Activated naive CD4-positive, alpha-beta T cell treated with anti-CD3 and anti-CD28 coated beads, Interleukin-2, amount 50 U/mL, for 16 hours (primary cell): Measurements from ENCODE around the gene RNASE11.
"Not testable (repeated sequence)": the region's sequence is repeated elsewhere in the genome, so short reads cannot be mapped to it uniquely, and the experiment has no call there.

ENCODE experiments used
- DNase-seq: peaks from one replicate; pipeline ENCODE4 v3.0.0-alpha.2; 2020

The RNASE11 gene

DNA sequence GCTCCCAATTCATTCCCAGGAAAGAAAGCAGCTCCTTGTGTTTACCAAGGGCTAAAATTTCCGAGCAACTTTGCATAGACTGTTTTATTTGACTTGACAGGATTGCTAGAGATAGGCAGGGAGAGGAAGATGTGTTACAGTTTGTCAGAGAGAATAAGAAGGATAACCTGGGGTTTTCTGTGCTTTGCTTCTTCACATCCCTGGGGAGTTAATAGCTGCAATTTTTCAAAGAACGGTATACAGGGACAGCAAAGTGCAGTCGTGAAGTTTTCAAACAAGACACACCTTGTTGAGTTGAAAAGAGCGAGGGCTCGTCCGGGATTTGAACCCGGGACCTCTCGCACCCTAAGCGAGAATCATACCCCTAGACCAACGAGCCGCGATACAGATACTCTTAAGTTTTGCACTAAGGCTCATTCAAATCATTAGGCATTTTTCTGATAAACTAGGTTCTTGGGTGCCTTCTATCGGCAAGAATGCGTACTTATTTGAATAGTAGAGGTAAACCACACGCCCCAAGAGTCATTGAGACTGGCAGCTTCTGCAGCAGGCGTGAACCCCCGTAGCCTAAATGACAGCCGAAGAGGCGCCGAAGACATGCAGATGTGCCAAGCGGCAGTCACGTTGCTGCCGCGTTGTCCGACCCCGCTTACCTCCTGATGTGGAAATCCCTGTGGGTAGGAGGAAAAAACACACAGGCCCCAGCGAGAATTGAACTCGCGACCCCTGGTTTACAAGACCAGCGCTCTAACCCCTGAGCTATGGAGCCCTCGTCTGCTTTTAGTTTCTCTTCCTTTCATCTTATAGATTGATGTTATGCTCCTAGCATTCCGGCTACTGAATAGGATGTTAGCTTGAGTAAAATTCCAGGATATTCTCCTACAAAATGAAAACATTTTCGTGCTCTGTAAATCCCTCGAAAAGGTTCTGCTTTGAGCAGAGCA lies 25.6 kb upstream of the RNASE11 start:
- DNase-seq = peak; percentile 86

DNA sequence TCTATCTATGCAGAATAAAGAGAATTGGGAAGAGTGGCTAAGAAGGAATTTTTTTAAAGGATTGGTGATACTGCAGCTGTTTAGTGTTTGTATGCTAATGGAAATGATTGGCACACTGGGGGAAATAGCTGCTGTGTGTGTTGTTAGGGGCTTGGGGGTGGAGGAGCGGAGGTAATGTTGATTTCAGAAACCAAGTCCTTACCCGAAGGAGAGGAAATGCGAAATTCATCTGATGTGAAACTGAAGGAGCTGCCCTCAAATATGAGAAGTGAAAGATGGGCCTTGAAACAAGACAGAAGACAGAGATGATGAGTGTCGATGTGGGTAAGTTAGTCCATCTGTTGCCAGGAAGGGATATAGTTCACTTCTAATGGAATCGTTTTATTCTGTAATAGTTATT lies 24.6 kb upstream of the RNASE11 start:
- no peak for DNase-seq

DNA sequence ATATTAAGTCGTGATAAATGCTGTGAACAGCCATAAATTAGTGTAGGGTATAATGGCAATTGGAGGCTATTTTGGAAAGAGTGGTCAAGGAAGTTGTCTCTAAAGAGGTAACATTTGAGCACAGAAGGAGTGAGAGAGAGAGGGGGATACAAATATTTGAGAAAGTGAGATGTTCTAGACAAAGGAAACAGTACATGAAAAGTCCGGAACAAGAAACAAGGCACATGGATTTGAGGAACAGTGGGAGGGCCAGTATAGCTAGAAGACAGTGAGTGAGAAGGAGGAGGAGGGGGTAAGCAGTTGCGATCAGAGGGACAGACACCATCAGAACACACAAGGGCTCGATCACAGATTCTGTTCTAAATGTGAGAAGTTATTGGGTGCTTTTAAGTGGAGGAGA lies 23.5 kb upstream of the RNASE11 start:
- DNase-seq = no peak

DNA sequence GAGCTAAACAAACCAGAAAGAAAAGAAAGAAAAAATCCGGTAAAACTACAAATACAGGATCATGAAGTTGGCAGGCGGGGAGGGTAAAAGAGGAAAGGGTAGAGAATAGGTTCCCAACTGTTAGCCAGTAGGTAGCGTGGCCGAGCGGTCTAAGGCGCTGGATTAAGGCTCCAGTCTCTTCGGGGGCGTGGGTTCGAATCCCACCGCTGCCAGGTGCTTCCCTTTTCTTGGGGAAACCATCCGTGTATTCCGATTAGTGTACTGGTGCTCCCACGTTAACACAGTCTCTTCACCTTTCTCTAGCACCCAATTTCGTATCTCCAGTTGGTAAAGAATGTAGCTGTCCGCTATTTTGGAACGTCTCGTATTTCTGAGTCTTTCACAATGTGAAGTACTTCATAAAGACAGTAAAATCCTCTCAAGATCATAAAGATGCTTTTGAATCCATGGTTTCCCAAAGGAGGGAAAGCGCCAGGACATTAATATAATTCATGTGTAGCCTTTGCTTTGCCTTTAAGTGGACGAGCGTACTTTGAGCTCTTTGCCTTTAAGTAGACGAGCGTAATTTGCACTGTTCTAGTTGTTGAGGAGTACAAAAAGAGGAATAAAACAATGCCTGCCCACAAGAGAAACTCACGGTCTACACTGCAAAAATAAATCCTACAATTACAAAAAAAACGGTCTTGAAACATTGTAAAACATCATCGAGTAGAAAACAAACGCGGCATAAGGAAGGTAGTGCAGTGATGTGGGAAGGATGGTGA lies 22.4 kb upstream of the RNASE11 start:
- DNase-seq = peak; percentile 71

DNA sequence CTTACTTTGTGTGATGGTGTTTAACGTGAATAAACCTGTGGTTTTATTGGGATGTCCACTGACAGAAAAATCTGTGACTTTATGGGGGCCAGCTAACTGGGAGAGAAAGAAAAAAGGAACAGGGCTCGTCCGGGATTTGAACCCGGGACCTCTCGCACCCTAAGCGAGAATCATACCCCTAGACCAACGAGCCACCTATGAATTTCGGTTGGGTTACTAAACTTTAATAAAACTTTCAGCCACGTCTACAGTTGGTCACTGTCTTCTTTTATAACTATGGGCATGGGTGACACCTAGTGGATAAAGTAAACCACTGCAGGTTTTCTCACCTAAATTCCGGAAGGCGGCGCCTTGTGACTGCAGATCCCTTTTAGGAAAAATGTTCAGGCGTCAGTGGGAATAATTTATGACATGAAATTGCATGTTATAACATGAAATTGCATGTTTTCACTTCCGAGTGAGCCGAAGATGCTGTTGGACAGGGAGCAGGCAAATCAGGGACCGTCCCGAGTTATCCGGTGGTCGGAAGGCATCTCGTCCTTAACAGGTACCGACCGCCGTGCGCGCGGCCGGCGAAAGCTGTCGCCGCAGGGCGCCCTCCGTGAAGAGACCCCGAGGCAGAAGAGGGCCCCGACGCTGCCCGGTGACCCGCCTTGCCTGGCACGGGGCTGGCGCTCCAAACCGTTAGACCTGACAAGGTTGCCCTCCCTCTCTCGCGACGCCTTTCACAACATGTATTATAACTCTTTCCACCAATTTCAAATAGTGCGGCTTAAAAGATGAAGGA lies 21.6 kb upstream of the RNASE11 start:
- DNase-seq = peak; percentile 48

DNA sequence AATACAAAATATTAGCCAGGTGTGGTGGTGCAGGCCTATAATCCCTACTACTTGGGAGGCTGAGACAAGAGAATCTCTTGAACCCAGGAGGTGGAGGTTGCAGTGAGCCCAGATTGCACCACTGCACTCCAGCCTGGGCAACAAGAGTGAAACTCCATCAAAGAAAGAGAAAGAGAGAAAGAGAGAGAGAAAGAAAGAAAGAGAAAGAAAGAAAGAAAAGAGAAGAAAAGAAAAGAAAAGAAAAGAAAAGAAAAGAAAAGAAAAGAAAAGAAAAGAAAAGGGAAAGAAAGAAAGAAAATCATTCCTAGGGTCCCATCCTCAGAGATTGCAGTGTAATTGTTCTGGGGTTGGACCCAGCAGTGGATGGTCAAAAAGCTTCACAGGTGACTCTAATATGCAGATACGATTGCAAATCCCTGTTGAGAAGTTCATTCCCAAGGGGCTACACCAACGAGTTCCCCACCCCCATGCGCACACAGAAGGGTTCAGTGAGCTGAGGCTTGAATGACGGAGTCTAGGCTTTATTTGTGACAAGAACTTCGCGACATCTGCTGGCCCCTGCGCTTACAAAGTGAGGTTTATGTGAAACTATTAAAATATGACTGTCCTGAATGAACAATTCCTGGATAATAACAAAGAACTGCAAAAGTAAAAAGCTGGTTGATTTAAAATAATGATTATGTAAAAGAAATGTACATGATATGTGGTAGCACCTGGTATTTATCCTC lies 20.7 kb upstream of the RNASE11 start:
- DNase-seq = no peak

DNA sequence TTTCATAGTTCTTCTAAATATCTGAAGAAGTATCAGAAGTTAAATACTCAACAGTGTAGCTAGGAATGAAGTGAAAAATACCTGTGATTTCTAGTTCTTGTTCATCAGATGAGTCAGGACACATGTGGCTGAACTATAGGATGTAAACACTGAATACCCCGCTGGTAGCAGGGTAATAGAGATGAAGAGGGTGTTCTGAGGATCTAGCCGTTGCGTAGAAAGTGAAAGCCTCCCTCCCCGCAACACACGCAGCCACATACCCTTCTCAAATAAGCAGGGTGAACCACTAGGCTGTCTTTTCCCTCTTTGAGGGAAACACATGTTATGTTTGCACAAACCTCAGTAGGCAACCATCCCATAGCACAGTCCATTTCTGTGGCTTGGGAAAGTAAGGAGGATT lies 19.8 kb upstream of the RNASE11 start:
- no peak for DNase-seq

DNA sequence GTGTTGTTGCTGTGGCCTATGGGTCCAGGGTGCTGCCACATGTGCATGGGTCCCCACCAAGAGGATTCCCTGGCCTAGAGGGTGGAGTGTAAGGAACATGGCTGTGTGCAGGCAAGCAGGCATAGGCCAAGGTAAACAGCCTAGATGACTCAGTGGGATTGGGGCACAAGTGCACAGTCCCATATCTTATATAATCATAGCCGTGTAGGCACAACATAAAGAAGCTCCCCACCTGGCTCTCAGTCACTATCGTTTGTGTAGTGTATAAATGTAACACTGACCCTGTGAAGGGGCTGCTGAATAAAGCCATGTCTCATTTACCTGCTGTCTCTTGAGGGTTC lies 19.1 kb upstream of the RNASE11 start:
- no peak for DNase-seq

DNA sequence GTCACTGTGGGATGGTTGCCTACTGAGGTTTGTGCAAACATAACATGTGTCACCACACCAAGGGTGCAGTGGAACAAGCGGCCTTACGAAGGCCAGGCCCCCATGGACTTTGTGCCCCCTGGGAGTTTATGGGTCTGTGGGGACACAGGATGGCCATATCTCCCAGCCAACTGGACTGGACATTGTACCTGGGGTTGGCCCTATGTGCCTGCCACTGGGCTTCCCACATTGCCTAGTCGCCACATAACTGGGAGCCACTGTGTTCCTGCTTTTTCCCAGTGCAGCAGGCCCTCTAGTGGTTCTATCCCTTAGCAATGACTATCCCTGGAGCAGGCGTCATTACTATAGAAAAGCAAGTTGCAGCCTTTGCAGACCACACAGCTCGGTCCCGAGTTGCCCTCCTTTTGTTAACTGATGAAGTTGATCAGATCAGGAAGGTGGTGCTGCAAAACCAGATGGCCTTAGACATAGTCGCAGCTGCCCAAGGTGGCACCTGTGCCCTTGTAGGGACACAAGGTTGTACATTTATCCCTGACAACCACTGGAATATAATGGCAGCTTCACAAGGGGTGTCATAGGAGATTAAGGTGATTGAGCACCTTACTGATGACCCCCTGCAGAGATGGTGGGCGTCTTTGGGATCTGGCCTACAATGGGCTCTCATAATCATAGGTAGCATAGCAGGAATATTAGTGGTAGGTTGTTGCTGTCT lies 18.5 kb upstream of the RNASE11 start:
- DNase-seq = no peak

DNA sequence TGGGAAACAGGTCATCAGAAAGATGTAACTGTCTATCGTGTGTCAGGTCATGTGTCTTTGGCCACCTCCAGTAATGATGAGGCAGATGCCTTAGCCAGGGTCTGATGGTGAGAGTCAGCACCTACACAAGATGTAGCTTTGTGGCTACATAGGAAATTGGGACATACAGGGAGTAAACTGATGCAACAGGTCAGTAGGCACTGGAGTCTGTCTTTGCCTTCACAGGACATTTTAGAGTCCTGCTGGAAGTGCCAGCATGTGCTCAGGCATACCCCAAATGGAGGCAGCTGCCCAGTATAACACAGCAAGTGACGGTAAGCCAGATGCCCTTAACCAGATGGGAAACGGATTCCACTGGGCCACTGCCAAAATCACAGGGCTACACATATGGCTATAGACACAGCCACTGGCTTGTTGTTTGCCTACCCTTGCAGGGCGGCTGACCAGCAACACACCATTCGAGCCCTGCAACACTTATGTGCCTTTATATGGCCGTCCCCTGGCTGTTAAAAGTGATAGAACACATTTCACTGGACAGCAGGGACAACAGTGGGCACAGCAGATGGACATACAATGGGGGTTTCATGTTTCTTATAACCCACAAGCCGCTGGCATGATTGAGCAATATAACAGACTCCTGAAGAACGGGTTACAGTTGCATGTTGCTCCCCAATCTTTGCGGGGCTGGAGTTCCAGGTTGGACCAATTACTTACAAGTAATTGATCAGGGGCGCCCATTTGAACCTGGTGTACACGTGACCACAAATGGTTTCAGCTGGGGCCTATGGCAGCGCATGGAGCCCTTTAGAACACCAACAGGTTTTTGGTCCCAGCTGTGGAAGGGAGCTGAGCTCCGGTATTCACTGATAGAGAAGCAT lies 16.3 kb upstream of the RNASE11 start:
- no peak for DNase-seq

DNA sequence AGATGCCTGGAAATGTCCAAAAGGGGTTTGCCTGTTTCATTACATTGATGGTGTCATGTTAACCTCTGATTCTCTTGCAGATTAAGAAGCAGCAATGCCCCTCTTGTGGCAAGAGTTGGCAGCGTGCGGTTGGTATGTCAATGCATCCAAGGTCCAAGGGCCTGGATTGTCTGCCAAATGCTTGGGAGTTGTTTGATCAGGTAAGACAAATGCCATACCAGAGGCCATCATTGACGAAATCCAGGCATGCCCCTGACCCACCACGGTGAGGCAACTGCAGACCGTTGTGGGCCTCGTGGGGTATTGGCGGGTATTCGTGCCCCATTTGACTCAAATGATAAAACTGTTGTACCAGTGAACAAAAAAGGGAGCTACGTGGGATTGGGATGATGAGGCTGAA lies 14.8 kb upstream of the RNASE11 start:
- DNase-seq = no peak

DNA sequence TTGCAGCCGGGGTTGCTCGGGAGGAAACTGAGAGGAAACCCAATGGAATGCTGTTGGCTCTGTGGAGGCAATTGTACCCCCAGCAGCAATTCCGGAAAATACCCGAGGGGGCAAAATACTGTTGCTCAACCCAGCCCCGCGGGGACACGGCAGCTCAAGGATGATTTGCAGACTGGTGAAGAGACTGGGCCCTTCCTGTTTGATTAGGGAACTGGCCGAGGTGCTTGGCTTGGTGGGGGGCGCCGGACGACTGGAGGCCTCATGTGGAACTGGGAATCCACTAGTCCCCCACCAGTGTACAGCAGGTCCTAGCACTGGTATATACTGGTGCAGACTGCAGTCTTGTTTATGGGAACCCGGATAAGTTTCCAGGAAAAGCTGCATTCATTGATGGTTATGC lies 13.7 kb upstream of the RNASE11 start:
- DNase-seq = no peak

DNA sequence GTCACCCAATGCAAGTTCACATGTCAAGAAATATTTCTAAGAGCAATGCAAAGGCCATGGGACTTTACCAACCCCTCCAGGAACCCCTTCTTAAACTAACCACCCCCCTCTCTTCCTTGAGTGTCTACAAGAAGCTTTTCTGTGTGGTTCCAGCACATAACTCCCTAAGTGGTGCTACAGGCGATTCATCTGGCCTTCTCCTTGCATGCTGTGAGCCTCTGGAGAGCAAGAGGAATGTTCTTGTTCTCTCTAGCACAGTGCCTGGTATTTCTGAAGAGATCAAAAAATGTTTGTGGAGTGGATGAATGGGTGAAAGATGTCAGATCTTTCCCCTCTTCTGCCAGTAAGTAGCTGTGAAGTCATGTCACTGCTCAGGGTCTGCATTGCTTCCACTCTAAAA lies 9.3 kb upstream of the RNASE11 start:
- DNase-seq = no peak

DNA sequence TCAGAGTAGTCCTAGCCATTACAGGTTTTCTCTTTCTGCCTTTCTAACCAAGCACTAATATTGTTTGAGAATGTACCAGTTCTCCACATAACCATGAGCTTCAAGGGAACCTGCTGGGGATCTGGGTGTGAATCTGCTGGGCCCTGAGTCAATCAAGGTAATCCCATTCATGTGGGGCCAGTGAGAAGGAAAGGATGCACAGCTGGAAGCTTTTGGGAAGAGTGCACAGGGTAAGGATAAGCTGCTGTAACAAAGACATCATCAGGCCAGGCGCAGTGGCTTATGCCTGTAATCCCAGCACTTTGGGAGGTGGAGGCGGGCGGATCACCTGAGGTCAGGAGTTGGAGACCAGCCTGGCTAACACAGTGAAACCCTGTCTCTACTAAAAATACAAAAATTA lies 7.9 kb upstream of the RNASE11 start:
- DNase-seq = not testable (repeated sequence)

DNA sequence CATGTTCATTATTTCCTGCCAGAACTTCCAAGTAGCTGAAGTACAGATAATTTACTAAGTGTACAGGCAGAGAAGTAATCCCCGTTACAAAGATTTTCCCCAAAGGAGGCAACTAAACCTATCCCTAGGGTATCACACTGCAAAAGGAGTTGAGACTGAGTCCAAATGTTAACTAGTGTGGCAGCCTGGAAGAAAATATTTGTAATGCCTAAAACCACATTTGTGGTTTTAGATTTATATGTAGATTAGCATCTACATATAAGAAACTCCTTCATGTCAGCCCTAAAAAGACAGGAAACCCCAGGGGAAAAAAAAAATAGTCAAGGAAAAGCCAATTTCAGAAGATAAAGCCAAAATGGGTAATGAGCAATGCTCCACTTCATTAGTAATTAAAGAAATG lies 4.8 kb upstream of the RNASE11 start:
- DNase-seq = no peak

DNA sequence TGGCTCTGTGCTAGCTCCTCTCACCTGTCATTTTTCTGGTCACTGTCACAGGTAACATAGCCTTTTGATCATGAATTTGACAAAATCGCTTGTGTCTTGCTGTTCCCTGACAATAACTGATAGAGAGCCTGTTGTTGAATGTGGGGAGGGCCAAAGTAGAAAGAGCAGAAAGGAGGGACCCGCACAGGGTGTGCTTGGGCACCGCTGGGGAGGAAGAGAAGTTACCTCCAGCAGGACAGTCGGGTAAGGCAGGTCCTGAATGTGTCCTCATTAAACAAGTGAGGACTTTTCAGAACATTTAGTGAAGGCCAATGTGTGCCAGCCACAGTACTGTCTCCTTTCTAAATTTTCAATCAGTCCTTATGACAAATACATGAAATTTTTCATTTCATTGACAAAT lies 3.4 kb upstream of the RNASE11 start, which contains the start of gene RNASE12:
Gene RNASE12, minus strand, starts transcription at position 142 of the 400 bp plus-strand sequence. CDS start 653 bp downstream, outside the sequence.
- no peak for DNase-seq

DNA sequence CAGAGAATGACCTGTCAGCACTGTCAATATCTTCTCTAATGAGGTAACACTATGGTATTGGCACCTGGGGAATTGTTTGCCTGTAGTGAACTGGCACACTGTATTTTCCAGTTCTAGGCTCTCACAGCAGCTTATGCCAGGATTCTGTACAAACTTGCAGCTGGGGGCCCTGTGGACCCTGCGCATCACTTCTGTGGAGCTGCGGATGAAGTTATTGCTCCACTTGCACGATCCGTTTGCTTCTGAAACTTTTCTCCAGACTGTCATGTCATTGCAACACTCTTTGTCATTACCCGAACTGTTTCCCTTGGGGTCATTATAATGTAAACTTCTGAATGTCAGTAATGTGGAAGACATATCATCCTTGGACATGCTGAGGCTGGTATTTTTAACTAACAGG lies 3.9 kb downstream of the RNASE11 start:
- DNase-seq = no peak

DNA sequence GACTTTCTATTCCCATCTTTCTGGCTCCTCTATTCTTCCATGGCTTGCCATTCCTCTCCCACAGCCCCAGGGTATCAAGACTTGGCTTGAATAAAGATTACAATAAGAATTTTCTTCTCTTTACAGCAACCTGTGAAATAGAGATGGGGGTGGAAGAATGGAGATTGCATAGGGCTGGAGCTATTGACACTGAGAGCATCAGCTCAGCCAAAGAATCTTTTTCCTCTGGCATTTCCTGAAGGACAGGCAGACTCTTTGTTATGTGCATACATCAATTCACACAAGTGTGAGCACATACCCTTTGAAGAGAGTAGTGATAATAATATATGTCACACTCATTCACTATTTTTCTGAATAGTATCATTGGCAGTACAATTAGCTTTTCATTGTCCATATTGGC lies 4.7 kb downstream of the RNASE11 start:
- no peak for DNase-seq

DNA sequence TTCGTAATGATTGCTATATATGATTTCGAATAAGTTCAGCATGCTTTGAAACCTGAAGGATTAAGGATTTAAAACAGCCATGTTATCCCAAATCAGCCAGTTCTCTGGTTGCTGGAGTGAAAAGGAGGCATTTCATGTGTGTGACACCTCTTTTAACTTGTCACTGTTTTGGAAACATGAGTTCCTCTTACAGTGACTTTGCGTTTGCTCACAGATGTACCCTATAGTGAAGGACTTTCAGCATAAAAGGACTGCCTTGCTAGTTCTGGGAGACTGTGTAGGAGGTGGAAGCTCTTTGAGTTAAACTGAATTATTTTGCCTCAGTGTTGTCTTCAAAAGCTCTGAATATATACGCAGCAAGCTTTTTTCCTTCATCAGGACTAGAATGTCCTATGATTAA lies 7.6 kb downstream of the RNASE11 start:
- DNase-seq = no peak

DNA sequence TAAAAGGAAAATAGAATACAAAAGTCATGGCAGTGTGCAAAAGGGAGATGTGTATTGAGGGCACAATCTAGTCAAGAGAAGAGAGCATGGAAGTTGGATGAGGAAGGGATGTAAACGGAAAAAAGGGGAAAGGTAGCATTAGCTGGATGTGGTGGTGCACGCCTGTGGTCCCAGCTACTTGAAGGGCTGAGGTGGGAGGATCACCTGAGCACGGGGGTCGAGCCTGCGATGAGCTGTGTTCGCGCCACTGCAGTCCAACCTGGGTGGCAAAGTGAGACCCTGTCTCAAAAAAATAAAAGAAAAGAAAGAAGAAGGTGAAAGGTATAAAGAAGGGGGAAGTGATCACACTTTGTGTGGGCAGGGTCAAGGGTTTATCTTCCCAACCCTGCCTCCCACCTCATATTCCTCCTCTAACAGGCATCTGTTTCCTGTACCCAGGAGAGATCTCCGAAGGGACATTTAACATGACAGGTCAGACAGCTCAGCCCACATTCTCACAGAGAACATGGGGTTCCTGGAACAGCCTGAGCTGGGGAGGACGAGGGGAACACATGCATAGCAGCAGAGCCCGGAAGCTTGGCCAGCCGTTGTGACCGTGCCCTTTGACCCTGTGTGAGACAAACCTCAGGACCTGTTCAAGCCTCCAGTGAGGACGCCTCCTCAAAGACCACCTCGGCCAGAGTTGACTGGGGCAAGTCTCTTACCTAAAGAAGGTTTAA lies 8.9 kb downstream of the RNASE11 start:
- DNase-seq = no peak
